ENCODE data around the gene PANK1. TPM values are rescaled to one million over a fixed set of nuclear protein-coding genes. Genes with fewer than 3 reads are reported as not detected.

PANK1 gene
- total RNA-seq, 1 experiment from 2014 or later, result 8.6 TPM

GRCh38 chr10:89602919-89603318 is 42.1 kb downstream of the PANK1 start:
- CTCF ChIA-PET, result no interaction called here
- H3K27me3 Mint-ChIP-seq (ENCODE audit: unreplicated experiment), result no peaks in the 10 kb centered on the region
- BruUV-seq (replicated peaks), result no TSS peak
- no peak for DNase-seq
- intact Hi-C loops (cut with micrococcal nuclease; ENCODE audit: unreplicated experiment), result no loop called here
- no peak for TF ChIP-seq CTCF (IDR thresholded peaks at IDR 0.05; ENCODE audit: unreplicated experiment)
- no peaks in the 10 kb centered on the region for H3K36me3 Mint-ChIP-seq (ENCODE audit: insufficient read depth, unreplicated experiment)
- H3K27ac Mint-ChIP-seq (ENCODE audit: unreplicated experiment), result no peak overlapping the region
- no peaks in the 10 kb centered on the region for H3K4me1 Mint-ChIP-seq (ENCODE audit: low read depth, unreplicated experiment)
- H3K9me3 Mint-ChIP-seq (ENCODE audit: low read depth, unreplicated experiment), result no peaks in the 10 kb centered on the region
- no peak overlapping the region for H3K4me3 Mint-ChIP-seq (ENCODE audit: low read depth, unreplicated experiment)

GRCh38 chr10:89601728-89602361 is 43.2 kb downstream of the PANK1 start:
- H3K9me3 Mint-ChIP-seq (ENCODE audit: low read depth, unreplicated experiment), result no peaks in the 10 kb centered on the region
- no peak overlapping the region for H3K4me3 Mint-ChIP-seq (ENCODE audit: low read depth, unreplicated experiment)
- H3K27ac Mint-ChIP-seq (ENCODE audit: unreplicated experiment), result no peak overlapping the region
- DNase-seq, result no peak
- intact Hi-C loops (cut with micrococcal nuclease; ENCODE audit: unreplicated experiment), result no loop called here
- CTCF ChIA-PET, result interaction anchor here (0.7 kb wide), 2 partner anchors 99 to 1999 kb away, joined by 4 to 7 read pairs; no protein-coding TSS in a partner anchor
- TF ChIP-seq CTCF (IDR thresholded peaks at IDR 0.05; ENCODE audit: unreplicated experiment), result no peak
- H3K36me3 Mint-ChIP-seq (ENCODE audit: insufficient read depth, unreplicated experiment), result no peaks in the 10 kb centered on the region
- no TSS peak for BruUV-seq (replicated peaks)
- H3K4me1 Mint-ChIP-seq (ENCODE audit: low read depth, unreplicated experiment), result no peaks in the 10 kb centered on the region
- no peaks in the 10 kb centered on the region for H3K27me3 Mint-ChIP-seq (ENCODE audit: unreplicated experiment)

DNA sequence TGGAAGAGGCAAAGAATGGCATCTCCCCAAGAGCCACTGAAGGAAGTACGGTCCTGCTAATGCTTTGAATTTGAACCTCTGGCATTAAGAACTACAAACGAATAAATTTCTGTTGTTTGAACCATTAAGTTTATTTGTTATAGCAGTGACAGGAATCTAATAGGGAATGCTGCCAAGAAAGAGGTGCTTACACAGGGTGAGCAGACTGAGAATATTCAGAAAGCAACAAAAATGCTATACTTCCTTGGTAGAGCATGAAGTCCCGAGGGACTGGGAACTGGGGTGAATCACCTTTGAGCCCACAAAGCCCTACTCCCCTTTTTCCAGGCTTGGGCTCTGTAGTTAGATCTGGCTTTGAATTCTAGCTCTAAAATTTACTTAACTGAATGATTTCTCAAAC is 45.0 kb downstream of the PANK1 start:
- DNase-seq, result no peak
- Mint-ChIP-seq H3K4me1 (ENCODE audit: low read depth, unreplicated experiment) (no peaks in the 10 kb centered on the region), H3K4me3 (ENCODE audit: low read depth, unreplicated experiment) (no peak overlapping the region), H3K9me3 (ENCODE audit: low read depth, unreplicated experiment) (no peaks in the 10 kb centered on the region), H3K27me3 (ENCODE audit: unreplicated experiment) (no peaks in the 10 kb centered on the region), H3K36me3 (ENCODE audit: insufficient read depth, unreplicated experiment) (no peaks in the 10 kb centered on the region), H3K27ac (ENCODE audit: unreplicated experiment) (no peak overlapping the region)
- CTCF ChIA-PET, result no interaction called here
- intact Hi-C loops (cut with micrococcal nuclease; ENCODE audit: unreplicated experiment), result no loop called here
- no peak for TF ChIP-seq CTCF (IDR thresholded peaks at IDR 0.05; ENCODE audit: unreplicated experiment)
- no TSS peak for BruUV-seq (replicated peaks)

GRCh38 chr10:89593043-89593442 is 52.0 kb downstream of the PANK1 start:
- Mint-ChIP-seq H3K36me3 (ENCODE audit: insufficient read depth, unreplicated experiment) (no peaks in the 10 kb centered on the region), H3K4me1 (ENCODE audit: low read depth, unreplicated experiment) (no peaks in the 10 kb centered on the region), H3K9me3 (ENCODE audit: low read depth, unreplicated experiment) (no peaks in the 10 kb centered on the region), H3K27me3 (ENCODE audit: unreplicated experiment) (no peaks in the 10 kb centered on the region), H3K27ac (ENCODE audit: unreplicated experiment) (no peak overlapping the region), H3K4me3 (ENCODE audit: low read depth, unreplicated experiment) (no peak overlapping the region)
- DNase-seq, result no peak
- no peak for TF ChIP-seq CTCF (IDR thresholded peaks at IDR 0.05; ENCODE audit: unreplicated experiment)
- intact Hi-C loops (cut with micrococcal nuclease; ENCODE audit: unreplicated experiment), result no loop called here
- BruUV-seq (replicated peaks), result no TSS peak
- CTCF ChIA-PET, result no interaction called here

Data from Calu3 (cell line).